CD4-positive, alpha-beta T cell treated with Interleukin-15 for 4 hours (primary cell): Measurements from ENCODE around the gene LRRC7.
"Not testable (repeated sequence)": the region's sequence is repeated elsewhere in the genome, so short reads cannot be mapped to it uniquely, and the experiment has no call there.

Experiments used
- DNase-seq: peaks from one replicate; pipeline ENCODE4 v3.0.0-alpha.2; 2020; ENCODE audit warnings: low spot score

LRRC7 gene

DNA sequence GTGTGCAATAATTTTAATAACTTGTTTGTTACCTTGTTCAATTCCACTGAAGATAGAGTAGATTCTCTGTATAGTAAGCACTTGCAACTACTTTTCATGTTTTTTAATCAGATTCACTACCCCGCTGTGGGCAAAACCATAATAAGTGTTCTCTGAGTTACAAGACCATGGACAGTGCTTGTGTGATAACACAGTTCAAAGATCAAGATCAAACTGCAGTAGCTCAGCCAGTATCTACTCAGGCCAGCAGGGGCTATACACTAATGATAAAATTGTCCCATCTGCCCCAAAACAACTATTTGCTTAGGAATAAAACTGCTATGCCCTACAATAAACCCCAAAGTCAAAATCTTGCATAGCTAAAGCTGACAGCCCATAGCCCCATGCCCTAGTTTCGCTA lies 129.6 kb downstream of the LRRC7 start:
- no peak for DNase-seq

DNA sequence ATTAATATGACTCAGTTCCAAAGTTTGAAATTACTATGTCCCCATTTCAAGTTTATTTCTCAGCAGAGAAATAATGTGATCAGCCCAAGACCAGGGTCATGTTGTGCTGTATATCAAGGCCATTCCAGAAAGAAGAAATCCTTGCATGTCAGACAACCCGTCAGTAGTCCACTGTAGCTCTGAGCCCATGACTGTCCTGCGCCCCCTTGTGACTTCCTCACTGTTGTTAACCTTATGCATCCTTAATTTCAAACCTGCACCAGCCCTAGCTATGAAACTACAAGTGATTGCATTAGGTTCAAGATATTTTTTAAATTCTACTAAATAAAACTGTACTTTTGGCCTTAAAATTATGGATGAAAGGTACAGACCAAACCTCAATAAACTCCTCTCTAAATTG lies 133.0 kb downstream of the LRRC7 start:
- DNase-seq = no peak

DNA sequence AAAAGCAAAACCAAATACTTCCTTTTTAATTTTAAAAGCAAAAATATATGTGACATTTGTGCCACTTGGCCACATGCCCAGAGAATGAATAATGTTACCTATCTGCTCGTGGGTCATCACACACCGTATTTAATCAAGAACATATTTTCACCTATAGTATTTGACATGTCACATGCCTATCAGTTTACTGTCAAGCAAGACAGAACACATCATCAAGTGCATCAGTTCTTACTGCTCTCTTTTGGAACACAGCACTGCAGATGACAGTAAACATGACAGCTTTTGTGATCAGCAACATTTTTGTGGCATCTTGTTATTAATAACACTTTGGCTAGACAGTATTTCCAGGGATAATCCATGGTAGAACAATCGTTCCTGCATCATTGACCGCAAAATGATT lies 134.4 kb downstream of the LRRC7 start:
- DNase-seq = no peak

DNA sequence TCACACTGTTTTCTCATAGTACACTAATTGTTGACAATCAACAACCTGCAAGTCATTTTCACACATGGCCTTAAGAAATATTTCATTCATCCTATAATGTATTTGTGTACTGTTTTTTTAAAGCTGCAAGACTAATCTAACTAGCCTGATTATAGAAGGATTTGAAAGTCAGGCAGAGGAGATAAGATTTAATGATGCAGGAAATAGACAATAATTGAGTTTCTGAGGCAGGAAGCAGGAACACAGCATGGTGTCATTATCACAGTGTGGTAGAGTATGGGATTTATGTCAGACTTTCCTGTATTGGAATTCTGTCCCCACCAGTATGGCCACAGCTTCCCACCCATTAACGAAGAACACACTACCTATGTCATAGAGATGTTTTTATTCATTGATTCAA lies 138.8 kb downstream of the LRRC7 start:
- no peak for DNase-seq

DNA sequence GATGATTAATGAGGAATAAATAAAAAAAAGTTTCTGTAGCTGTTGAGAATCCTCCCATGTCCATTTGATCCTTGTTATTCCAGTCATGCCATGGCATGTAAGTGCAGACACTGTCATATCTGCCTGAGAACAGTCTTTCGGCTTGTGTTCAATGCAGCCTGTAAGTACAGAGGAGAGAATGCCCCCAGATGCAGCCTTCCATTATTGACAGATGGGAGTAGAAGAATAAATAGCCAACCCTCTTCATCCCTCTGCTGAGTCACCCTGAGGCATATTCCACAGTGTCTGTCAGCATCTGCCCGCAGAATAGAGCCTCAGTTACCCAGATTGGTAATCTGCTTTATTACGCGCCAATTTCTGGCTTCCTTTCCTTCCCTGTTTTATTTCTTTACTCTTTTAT lies 139.4 kb downstream of the LRRC7 start:
- DNase-seq = no peak

DNA sequence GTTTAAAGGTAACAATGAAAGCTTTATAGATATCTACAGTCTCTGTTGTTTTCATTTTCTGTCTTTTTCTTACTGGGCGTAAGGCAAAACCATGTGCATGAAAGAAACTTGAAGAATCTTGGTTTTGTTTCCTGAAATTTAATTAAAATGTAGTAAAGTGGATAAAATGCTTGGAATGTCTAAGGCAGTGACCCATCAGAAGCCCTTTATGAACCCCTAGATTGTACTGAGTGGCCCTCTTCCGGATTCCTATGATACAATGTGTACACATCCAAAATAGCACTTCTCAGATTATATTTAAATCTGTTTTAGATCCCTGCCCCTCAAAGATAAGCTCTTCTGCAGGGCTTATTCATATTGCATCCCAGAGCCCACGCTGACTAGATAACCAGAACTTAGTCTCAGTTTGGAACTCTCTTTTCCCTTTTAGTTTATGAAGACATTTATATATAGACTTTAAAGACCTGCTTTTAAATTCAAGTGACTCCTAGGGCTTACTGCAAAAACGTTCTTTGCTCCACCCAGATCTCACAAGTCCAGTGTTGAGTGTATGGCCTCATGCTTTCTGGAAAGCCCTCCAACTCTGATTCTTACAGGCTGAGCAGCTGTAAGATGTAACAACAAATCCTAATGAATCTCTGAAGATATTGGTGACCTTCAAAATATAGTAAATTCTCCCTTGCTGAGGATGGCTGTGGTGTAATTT lies 142.9 kb downstream of the LRRC7 start:
- DNase-seq = no peak

DNA sequence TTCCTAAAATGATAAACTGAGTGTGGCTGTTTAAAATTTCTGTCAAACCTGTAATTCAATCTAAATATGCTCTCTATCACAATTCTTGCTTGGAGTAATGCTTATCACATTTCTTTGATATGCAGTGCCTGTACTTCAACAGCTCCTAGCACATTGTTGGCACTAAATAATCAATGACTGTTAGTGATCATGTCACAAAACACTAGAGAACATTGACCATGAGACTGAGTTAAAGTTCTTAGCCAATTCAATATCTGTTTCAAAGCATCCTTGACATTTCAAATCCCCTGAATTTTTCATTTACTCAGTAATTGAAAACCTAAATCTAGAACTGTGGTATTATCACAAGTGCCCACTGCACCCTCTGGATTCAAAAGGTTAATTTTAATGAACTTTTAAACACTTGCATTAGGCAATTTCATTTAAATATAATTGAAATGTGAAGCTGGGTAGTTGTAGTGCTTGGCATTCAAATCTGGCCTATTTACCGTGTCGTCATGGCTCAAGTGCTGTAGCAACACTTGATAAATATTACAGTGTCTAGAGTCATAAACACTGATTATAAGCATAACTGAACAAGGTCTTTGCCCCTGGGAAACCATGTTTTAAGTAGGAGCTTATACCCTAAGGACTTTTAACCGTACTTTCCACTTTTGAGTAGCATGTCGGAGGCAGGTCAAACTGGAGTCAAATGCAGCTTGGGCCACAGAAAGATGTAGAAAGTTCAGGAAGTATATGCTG lies 143.6 kb downstream of the LRRC7 start:
- no peak for DNase-seq

DNA sequence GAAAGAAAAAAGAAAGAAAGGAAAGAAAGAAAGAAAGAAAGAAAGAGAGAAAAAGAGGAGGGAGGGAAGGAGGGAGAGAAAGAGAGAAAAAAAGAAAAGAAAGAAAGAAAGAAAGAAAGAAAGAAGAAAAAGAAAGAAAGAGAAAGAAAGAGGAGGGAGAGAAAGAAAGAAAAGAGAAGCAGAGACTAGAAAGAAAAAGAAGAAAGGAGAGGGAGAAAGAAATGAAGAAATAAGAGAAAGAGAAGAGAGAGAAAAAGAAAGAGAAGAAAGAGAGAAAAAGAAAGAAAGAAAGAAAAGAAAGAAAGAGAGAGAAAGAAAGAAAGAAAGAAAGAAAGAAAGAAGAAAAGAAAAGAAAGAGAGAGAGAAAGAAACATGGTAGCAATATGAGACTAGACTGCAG lies 150.1 kb downstream of the LRRC7 start:
- not testable (repeated sequence) for DNase-seq

DNA sequence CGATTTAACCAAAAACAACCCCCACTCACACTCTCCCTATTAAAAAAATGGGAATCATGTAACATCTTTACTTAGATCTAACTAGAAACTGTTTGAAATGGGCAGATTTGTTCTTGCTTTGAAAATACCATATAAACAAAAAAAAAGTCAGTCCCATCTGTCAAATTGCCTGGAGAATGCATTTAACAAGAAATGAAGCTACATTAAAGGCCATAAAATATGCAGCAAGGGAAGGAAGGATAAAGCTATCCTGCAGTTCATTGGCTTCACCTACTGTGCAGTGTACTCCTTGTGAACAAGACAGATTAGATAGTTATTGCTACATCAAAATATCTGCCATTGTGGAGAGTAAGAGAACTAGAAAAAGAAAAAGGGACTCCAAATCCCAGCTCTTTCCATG lies 160.5 kb downstream of the LRRC7 start:
- DNase-seq = no peak

DNA sequence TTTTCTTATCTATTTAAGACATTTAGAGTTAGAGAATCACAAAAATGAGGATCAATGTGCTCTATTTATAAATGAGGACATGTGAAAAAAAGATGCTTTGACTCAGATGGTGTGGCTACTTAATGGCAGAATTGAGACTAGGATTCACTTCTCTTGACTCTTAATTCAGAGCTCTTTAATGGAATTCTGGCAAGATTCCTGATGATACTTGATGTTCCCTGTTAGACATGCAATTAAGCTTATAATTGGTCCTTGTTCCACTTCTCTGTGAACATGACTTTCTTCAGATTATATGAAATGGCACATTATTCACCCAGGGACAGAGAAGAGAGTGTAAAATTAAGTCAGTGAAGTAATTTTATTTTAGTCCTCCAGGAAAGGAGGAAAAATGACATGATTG lies 165.3 kb downstream of the LRRC7 start:
- DNase-seq = no peak

DNA sequence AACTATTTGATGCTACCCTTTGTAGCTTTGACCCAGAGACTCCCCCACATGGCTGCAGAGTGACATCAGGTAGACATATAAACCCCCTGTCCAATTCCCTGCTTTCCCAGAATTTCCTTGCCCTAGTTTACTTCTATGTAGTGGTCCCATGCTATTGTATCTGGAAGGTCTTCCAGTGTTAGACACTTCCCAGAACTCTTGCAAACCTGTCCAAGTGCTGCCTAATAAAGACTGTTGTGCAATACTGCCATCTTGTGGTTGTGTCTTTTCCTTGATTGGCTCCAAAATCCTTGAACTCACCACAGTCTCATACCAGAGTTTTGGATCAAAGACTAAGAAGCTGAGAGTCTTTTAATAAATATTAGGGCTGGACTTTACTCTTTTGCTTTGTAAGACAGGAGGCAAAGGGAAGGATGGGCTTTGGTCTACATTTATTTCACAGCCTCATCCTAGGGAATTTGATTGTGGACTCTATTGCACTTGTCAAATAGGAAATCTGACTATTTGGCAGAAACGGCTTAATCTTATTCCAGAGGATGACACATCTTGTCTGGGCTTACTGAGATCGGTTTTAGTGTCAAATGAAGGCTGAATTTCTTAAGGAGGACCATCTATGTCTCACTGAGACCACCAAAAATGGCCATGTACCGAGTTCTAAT lies 169.9 kb downstream of the LRRC7 start:
- peak; percentile 19 for DNase-seq

DNA sequence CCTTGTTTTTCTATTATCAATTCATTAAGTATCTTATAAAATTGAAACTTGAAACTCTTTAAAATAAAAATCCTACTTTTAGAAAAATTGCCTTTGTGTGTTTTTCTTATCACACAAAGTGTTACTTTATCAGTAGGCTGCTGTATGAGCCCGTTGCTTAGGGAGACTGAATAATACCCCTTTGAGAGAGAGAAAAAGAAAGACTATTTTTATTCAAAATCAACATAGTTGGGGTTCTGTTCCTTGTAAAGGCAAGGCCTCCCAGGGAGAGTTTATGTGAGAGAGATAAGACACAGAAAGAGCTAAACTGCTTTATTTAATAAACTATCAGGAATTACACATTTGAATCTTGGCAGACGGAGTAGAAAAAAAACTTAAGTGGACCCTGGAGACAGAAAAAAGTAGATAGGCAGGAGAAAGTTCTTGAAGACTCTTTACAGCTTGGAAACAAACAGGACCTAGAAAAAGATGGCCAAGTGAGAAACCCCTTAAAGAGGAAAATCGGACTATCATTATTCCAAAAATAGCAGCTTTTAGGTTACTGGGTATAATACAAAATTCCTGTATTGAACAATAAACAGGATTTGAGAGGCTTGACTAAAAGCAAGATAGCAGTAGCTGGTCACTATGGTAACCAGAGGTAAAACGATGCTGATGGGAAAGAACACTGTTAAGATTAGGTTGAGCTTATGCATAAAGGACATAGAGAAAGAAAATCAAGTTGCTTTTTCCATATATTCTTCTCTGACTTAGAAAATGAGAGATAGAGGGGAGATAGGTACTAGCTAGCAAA lies 170.9 kb downstream of the LRRC7 start:
- DNase-seq = no peak

DNA sequence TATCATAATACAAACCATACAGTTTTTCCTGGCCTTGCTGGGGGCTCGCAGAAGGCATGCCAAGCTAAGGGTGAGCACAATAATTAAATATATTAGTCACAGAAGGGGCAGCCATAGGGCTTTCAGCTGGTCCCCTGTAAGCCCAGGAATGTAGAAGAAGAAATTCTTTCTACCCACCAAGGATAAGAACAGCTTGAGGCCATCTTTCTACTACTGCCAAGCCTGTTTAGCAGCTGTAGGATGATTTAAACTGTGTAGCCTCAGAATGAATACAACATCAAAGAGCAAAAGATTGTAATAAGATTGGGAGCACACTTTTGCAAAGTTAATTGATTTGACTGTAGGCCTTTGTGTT lies 171.5 kb downstream of the LRRC7 start:
- no peak for DNase-seq

DNA sequence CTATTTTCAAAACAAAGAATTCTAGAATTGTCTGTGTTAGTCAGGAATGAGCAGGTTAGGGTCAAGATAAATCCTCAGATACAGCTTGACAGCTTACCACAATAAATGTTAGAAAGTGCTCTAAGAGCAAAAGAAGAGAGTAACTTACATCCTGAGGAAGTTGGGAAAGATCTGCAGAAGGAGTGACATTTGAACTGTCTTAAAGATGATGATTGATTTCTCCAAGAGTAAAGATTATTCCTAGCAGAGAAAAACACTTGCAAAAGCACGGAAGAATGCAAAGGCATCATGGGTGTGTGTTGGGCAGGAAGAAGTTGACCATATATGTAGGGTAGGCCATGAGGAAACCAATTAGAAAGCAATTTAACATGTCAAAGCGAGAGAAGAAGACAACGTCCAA lies 175.4 kb downstream of the LRRC7 start:
- no peak for DNase-seq

DNA sequence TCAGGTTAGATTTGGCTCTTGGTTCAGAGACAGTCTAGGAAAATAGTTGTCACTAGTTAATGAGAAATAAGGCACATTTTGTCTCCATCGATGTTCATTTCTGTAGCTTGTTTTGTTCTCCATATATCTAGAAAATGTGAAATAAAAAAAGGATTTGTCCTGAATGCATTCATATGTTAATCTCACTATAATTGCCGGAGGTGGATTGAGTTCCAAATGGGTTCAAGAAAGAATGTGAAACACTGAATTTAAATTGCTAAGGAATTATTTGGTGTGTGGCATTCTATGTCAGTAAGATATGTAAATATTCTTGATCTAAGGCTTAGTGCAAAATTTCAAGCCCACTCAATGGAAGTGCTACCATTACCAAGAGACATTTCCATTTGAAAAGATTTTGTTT lies 176.7 kb downstream of the LRRC7 start:
- no peak for DNase-seq

DNA sequence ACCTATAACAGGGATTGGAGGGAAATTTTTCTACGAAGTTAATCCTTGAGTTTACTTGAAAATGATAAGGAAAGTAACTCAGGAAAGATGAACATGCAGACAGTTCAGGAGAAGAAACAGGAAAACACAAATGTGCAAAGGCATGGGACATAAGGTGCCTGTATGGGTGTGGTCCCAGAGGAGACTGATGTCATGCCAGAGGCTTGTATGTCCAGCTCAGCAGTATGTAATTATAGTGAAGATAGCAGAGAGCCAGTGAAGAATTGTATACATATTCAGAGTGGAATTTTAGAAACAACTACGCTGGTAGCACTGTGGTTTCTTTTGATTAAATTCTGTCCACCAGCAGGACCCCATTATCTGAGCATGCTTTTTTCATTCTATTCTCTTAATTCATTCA lies 179.5 kb downstream of the LRRC7 start:
- DNase-seq = no peak

DNA sequence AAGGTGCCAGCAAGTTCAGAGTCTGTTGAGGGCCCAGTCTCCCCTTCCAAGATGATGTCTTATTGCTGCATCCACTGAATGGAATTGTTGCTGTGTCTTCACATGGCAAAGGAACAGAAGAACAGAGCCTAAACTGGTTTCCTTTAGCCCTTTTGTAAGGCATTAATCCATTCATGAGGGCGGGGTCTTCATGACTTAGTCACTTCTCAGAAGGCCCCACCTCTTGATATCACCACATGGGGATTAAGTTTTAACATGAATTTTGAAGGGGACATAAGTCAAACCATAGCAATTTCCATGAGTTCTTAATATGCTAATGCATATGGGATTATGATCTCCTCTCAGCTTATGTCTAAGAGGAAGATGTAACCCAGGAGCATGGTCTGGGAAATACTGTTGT lies 182.9 kb downstream of the LRRC7 start:
- DNase-seq = no peak

DNA sequence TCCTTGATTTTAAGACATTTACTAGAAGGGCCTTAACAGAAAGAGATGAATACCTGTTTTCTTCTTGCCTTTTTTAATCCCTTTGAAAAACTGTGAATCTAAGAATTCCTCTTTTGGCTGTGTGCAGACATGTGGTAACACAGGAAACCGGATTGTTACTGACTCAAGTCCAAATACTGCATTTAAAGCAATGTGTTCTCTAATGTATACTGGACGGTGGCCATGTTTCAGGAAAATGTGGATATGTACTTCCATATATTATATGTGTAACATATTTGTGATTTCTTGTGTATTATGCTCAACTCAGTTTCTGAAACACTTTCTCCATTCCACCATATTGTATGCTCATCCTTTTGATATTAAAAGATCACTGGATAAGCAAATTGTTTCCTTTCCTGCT lies 185.1 kb downstream of the LRRC7 start:
- no peak for DNase-seq

DNA sequence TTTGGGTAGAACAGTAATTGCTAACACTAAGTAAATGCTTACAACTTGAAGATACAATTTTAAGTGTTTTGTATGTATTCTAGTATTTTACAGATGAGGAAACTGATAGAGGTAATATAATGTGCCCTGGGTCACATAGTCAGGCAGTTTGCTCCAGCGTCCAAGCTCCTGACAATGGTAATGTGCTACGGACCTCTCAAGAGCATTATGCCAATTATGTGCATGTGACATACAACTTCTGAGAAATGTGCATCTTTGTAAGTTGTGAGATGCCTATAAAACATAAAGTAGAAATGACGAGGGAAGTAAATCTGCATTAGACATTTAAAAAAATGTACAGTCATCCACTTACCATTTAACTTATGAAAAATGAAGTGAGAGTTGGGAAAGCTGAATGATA lies 186.8 kb downstream of the LRRC7 start:
- no peak for DNase-seq

DNA sequence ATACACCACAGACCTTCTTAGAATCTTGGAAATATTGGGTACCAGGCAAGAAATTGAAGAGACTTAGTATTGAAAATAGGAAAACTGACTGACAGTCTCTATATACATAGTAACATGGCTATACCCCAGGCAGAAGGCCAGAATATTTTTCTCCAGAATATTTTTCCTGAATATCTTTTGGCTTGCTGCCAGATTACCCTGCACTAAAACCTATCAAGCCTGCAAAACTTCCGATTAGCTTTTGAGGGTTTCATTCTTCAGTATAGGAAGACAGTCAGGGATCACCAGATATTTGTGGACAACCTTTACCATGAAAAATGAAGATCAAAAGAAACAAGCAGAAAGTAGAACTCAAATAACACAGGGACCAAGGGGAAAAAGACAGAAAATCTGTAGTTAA lies 187.9 kb downstream of the LRRC7 start:
- no peak for DNase-seq

DNA sequence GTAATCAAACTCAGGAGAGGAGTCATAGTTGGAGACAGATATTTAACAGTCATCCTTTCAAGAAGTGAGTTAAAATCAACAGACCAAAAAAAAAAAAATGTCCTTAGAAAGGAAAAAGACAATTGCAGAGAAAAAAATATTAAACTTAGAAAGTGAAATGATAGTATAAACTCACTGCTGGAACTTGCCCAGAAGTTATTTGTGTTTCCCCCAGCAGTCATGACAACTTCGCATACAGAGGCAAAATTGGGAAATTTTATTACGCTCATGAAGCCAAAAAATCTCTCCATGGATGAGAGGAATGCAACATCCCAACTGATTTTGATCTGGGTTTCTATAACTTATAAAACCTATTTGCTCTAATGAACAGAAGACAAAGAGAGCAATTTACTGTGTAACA lies 198.2 kb downstream of the LRRC7 start:
- DNase-seq = no peak

DNA sequence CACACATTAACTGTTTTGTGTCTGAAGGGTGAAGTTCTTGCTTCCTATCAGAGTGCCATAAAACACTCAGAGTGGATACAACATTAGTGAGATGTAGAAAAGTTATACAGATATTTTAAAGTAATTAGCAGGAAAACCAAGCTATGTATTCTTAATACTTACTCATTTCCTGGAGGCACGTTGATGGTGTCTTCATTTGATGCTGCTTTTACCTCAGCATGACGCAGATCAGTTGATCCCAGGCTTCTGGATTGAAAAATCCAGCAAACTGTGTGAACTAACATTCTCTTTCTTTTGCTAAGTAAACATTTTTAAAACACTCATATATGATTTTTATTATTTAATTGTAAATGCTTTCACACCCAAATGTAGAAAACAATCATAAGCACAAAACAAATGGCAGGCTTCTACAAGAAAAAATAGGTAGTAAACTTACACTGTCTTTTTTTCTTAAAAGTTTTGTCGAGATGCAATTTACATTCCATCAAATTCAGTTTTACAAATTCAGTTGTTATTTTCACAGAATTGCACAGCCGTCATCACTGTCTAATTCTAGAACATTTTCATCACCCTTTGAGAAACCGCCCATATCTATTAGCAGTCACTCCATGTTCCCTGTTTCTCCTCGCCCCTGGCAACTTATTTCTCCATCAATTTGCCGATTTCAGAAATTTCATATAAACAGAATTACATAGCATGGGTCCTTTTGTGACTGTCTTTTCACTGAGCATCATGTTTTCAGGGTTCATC lies 198.9 kb downstream of the LRRC7 start:
- no peak for DNase-seq
